ENCODE data around the gene CAMK2N2. TPM values are rescaled to one million over a fixed set of nuclear protein-coding genes. Genes with fewer than 3 reads are reported as not detected.
"Not testable (repeated sequence)": the region's sequence is repeated elsewhere in the genome, so short reads cannot be mapped to it uniquely, and the experiment has no call there.

Gene CAMK2N2
- total and polyA plus RNA-seq, 4 donors, result 0.03 to 0.58 (median 0.17) TPM

GRCh38 chr3:184275381-184275701 lies 14.0 kb upstream of the CAMK2N2 start:
- H3K27me3 ChIP-seq (ENCODE audit: control insufficient read depth in 3 of 3, insufficient read depth in 3 of 3, low read length in 2 of 3), result peaks cover 0 to 51% (median 37%) of the 10 kb centered on the region in 3 donors
- no peaks in the 10 kb centered on the region for H3K36me3 ChIP-seq (ENCODE audit: control insufficient read depth in 4 of 4, insufficient read depth in 4 of 4, low read length in 4 of 4)
- no peak overlapping the region for H3K4me3 ChIP-seq
- no peaks in the 10 kb centered on the region for H3K4me1 ChIP-seq (ENCODE audit: control insufficient read depth in 5 of 5, insufficient read depth in 5 of 5, low read length in 5 of 5)
- H3K27ac ChIP-seq (ENCODE audit: low read depth in 1 of 2, low read length in 1 of 2), result no peak overlapping the region
- H3K9ac ChIP-seq (ENCODE audit: insufficient read depth in 1 of 2, low read length in 2 of 2), result no peak overlapping the region
- DNase-seq (no peak), ATAC-seq (ENCODE audit: insufficient read depth, low FRiP score) (no peak)
- peaks cover 0 to 9% (median 0%) of the 10 kb centered on the region in 4 donors for H3K9me3 ChIP-seq (ENCODE audit: control insufficient read depth in 4 of 4, insufficient read depth in 3 of 4, low read length in 3 of 4)
- WGBS, 2 donors, result 67 to 83% methylated on average over 12 of the region's 12 CpGs
- no peak for TF ChIP-seq CTCF (IDR thresholded peaks at IDR 0.05; ENCODE audit: control extremely low read depth, extremely low read depth)

GRCh38 chr3:184272269-184272668 lies 10.9 kb upstream of the CAMK2N2 start:
- Histone ChIP-seq H3K4me1 (ENCODE audit: control insufficient read depth in 5 of 5, insufficient read depth in 5 of 5, low read length in 5 of 5) (no peaks in the 10 kb centered on the region), H3K9ac (ENCODE audit: insufficient read depth in 1 of 2, low read length in 2 of 2) (no peak overlapping the region), H3K27ac (ENCODE audit: low read depth in 1 of 2, low read length in 1 of 2) (no peak overlapping the region), H3K36me3 (ENCODE audit: control insufficient read depth in 4 of 4, insufficient read depth in 4 of 4, low read length in 4 of 4) (no peaks in the 10 kb centered on the region), H3K9me3 (ENCODE audit: control insufficient read depth in 4 of 4, insufficient read depth in 3 of 4, low read length in 3 of 4) (peaks cover 0 to 9% (median 0%) of the 10 kb centered on the region in 4 donors), H3K4me3 (no peak overlapping the region), H3K27me3 (ENCODE audit: control insufficient read depth in 3 of 3, insufficient read depth in 3 of 3, low read length in 2 of 3) (peaks cover 0 to 32% (median 24%) of the 10 kb centered on the region in 3 donors)
- ATAC-seq (ENCODE audit: insufficient read depth, low FRiP score), result no peak
- no peak for TF ChIP-seq CTCF (IDR thresholded peaks at IDR 0.05; ENCODE audit: control extremely low read depth, extremely low read depth)
- no peak for DNase-seq
- whole genome bisulfite sequencing, 2 donors, result 15 to 32% methylated on average over 1 of the region's 1 CpG

- H3K4me3 ChIP-seq; H3K9ac ChIP-seq (ENCODE audit: insufficient read depth in 1 of 2, low read length in 2 of 2); DNase-seq; H3K27ac ChIP-seq (ENCODE audit: low read depth in 1 of 2, low read length in 1 of 2); H3K4me1 ChIP-seq (ENCODE audit: control insufficient read depth in 5 of 5, insufficient read depth in 5 of 5, low read length in 5 of 5); H3K36me3 ChIP-seq (ENCODE audit: control insufficient read depth in 4 of 4, insufficient read depth in 4 of 4, low read length in 4 of 4); H3K9me3 ChIP-seq (ENCODE audit: control insufficient read depth in 4 of 4, insufficient read depth in 3 of 4, low read length in 3 of 4); ATAC-seq (ENCODE audit: insufficient read depth, low FRiP score): not testable (repeated sequence)
- WGBS, 2 donors, result 81 to 91% methylated on average over 1 of the region's 1 CpG
- H3K27me3 ChIP-seq (ENCODE audit: control insufficient read depth in 3 of 3, insufficient read depth in 3 of 3, low read length in 2 of 3), result peaks cover 0 to 26% (median 17%) of the 10 kb centered on the region in 3 donors
Observed at GRCh38 chr3:184267249-184267648, 5.9 kb upstream of the CAMK2N2 start.

- WGBS, 2 donors, result 12 to 16% methylated on average over 15 of the region's 15 CpGs
- Histone ChIP-seq H3K9ac (ENCODE audit: insufficient read depth in 1 of 2, low read length in 2 of 2) (no peak overlapping the region), H3K36me3 (ENCODE audit: control insufficient read depth in 4 of 4, insufficient read depth in 4 of 4, low read length in 4 of 4) (peaks cover 0 to 4% (median 0%) of the 10 kb centered on the region in 4 donors), H3K4me3 (no peak overlapping the region), H3K9me3 (ENCODE audit: control insufficient read depth in 4 of 4, insufficient read depth in 3 of 4, low read length in 3 of 4) (no peaks in the 10 kb centered on the region), H3K4me1 (ENCODE audit: control insufficient read depth in 5 of 5, insufficient read depth in 5 of 5, low read length in 5 of 5) (peaks cover 0 to 28% (median 5%) of the 10 kb centered on the region in 5 donors), H3K27ac (ENCODE audit: low read depth in 1 of 2, low read length in 1 of 2) (no peak overlapping the region), H3K27me3 (ENCODE audit: control insufficient read depth in 3 of 3, insufficient read depth in 3 of 3, low read length in 2 of 3) (peaks cover 0 to 48% (median 31%) of the 10 kb centered on the region in 3 donors)
- TF ChIP-seq CTCF (IDR thresholded peaks at IDR 0.05; ENCODE audit: control extremely low read depth, extremely low read depth), result no peak
- DNase-seq, result no peak
- no peak for ATAC-seq (ENCODE audit: insufficient read depth, low FRiP score)
Observed at GRCh38 chr3:184262764-184263179, 1.4 kb upstream of the CAMK2N2 start.

Data from lung (tissue), 12 donors.